Breast epithelium (tissue), 3 donors: Measurements from ENCODE around the gene GFOD1.

ENCODE experiments used
- CTCF ChIP-seq, 3 donors: fragments of 450-650 bp; IDR thresholded peaks; one replicate each; pipeline ENCODE4 v1.5.1; 2016 to 2017; ENCODE audit warnings: antibody characterized with exemption in 3 of 3, mild to moderate bottlenecking in 3 of 3, moderate library complexity in 3 of 3
- POLR2A ChIP-seq: fragments of 450-650 bp; IDR thresholded peaks from one replicate; pipeline ENCODE4 v1.6.1; 2016; ENCODE audit warnings: antibody characterized with exemption, mild to moderate bottlenecking, moderate library complexity
- POLR2AphosphoS5 ChIP-seq, 3 donors: sonication (generic); formaldehyde crosslinking; IDR thresholded peaks; one replicate each; pipeline ENCODE4 v1.6.1; 2017; ENCODE audit warnings: antibody characterized with exemption in 3 of 3

- no peak for TF ChIP-seq POLR2AphosphoS5 (IDR thresholded peaks at IDR 0.05)
- no peak for TF ChIP-seq CTCF (IDR thresholded peaks at IDR 0.05)
- no peak for TF ChIP-seq POLR2A
Measured at GRCh38 chr6:13405961-13406477, 81.4 kb downstream of the GFOD1 start.
